Gastroesophageal sphincter (tissue), 4 donors: ENCODE data around the gene SLC9A5. TPM values are rescaled to one million over a fixed set of nuclear protein-coding genes. Genes with fewer than 3 reads are reported as not detected.
A peak's percentile ranks its signal among the peaks of the same experiment; 100 is the strongest.

Experiments
- ATAC-seq: fragments of 150-250 bp; one replicate; pipeline ENCODE4 v1.9.1; 2016; ENCODE audit warnings: mild to moderate bottlenecking, moderate library complexity
- H3K27ac ChIP-seq, 4 donors: fragments of 200-600 bp; sonication (generic) in 3 of 4; 1 replicate in 3 of 4; 2 replicates in 1 of 4; pipeline ENCODE4 v1.5.1; 2016 to 2019
- H3K27me3 ChIP-seq: fragments of 200-600 bp; sonication (generic); one replicate; pipeline ENCODE4 v1.5.1; 2019
- H3K36me3 ChIP-seq, 2 donors: fragments of 200-600 bp; sonication (generic); one replicate each; pipeline ENCODE4 v1.5.1; 2019; ENCODE audit warnings: control low read depth in 1 of 2
- H3K4me1 ChIP-seq, 3 donors: fragments of 200-600 bp; sonication (generic); 1 replicate in 2 of 3; 2 replicates in 1 of 3; pipeline ENCODE4 v1.5.1; 2016 to 2019; ENCODE audit warnings: control low read depth in 2 of 3
- H3K4me3 ChIP-seq, 2 donors: fragments of 200-600 bp; sonication (generic); one replicate each; pipeline ENCODE4 v1.5.1; 2019; ENCODE audit warnings: mild to moderate bottlenecking in 1 of 2, moderate library complexity in 1 of 2
- H3K9me3 ChIP-seq, 3 donors: fragments of 200-600 bp; sonication (generic); one replicate each; pipeline ENCODE4 v1.5.1; 2017 to 2019; ENCODE audit warnings: control low read depth in 2 of 3
- CTCF ChIP-seq, 4 experiments: fragments of 200-600 bp in 2 of 4; fragments of 450-650 bp in 2 of 4; sonication (generic) in 1 of 4; IDR thresholded peaks; one replicate each; pipeline ENCODE4 v1.5.1; 2017 to 2019; ENCODE audit warnings: antibody characterized with exemption in 4 of 4, mild to moderate bottlenecking in 2 of 4, moderate library complexity in 2 of 4
- EP300 ChIP-seq: sonication (generic); formaldehyde crosslinking; IDR thresholded peaks from one replicate; pipeline ENCODE4 v1.6.1; 2017; ENCODE audit warnings: antibody characterized with exemption, mild to moderate bottlenecking
- POLR2A ChIP-seq, 2 donors: fragments of 450-650 bp; IDR thresholded peaks; one replicate each; pipeline ENCODE4 v1.6.1; 2017; ENCODE audit warnings: antibody characterized with exemption in 2 of 2, mild to moderate bottlenecking in 2 of 2, moderate library complexity in 1 of 2
- POLR2AphosphoS5 ChIP-seq: sonication (generic); formaldehyde crosslinking; IDR thresholded peaks from one replicate; pipeline ENCODE4 v1.6.1; 2017; ENCODE audit warnings: antibody characterized with exemption
- WGBS, 2 donors: methylation state at CpG; one replicate each; pipeline ENCODE4 v1.1.5; 2018; ENCODE audit warnings: low coverage in 1 of 2; 5-methylcytosine and 5-hydroxymethylcytosine counted together
- total RNA-seq, 4 donors: library from RNA; depleted of rRNA; stranded (reverse); fragments of >200 nt; gene quantifications; one replicate each; pipeline ENCODE4 v1.1.0, GENCODE V29; 2016

The SLC9A5 gene
- total RNA-seq, 4 donors from 2014 or later = 0.13 to 0.93 (median 0.21) TPM

- no peaks in the 10 kb centered on the region for H3K36me3 ChIP-seq
- H3K4me1 ChIP-seq = peaks cover 0 to 67% (median 38%) of the 10 kb centered on the region in 3 donors
- peak; percentile 89 for ATAC-seq
- peak; percentile 72 to 78 for TF ChIP-seq POLR2A (IDR thresholded peaks at IDR 0.05)
- no peak for TF ChIP-seq EP300
- TF ChIP-seq POLR2AphosphoS5 = peak; percentile 57
- peak in 2 of 4 experiments; percentile 15 to 25 for TF ChIP-seq CTCF (IDR thresholded peaks at IDR 0.05)
- H3K27ac ChIP-seq = peak within 1 kb of the TSS; percentile 3 to 87 (median 84)
- peak within 1 kb of the TSS; percentile 54 to 80 for H3K4me3 ChIP-seq
- peaks cover 39% of the 10 kb centered on the region for H3K27me3 ChIP-seq
- H3K9me3 ChIP-seq = no peaks in the 10 kb centered on the region
- 0% methylated on average over 1 to 3 of the region's 60 CpGs for WGBS, 2 donors
These were observed 1.3 kb upstream of the SLC9A5 start, which contains the start of gene FHOD1 for GRCh38 chr16:67247192-67248072. FHOD1 (minus strand) TSS chr16:67247481; CDS start chr16:67247410, 71 bp downstream.

- peak overlapping the region; percentile 31 to 80 for H3K4me3 ChIP-seq
- no peak for TF ChIP-seq POLR2A (IDR thresholded peaks at IDR 0.05)
- H3K27ac ChIP-seq = peak overlapping the region in 3 of 4 donors; percentile 83 to 87 (median 86)
- no peaks in the 10 kb centered on the region for H3K36me3 ChIP-seq
- H3K4me1 ChIP-seq = peaks cover 0 to 62% (median 38%) of the 10 kb centered on the region in 3 donors
- no peaks in the 10 kb centered on the region for H3K9me3 ChIP-seq
- peaks cover 45% of the 10 kb centered on the region for H3K27me3 ChIP-seq
- no peak for ATAC-seq
- 0 to 5% methylated on average over 3 to 7 of the region's 7 CpGs for WGBS, 2 donors
These were observed 742 bp upstream of the SLC9A5 start for GRCh38 chr16:67248073-67248400.

GRCh38 chr16:67249178-67250044 lies 632 bp downstream of the SLC9A5 start:
- Histone ChIP-seq H3K36me3 (no peaks in the 10 kb centered on the region), H3K4me1 (peaks cover 0 to 48% (median 31%) of the 10 kb centered on the region in 3 donors), H3K4me3 (peak overlapping the region; percentile 31 to 80), H3K27me3 (peaks cover 50% of the 10 kb centered on the region), H3K9me3 (no peaks in the 10 kb centered on the region), H3K27ac (no peak overlapping the region)
- ATAC-seq = no peak
- 34 to 41% methylated on average over 3 to 10 of the region's 22 CpGs for WGBS, 2 donors
- TF ChIP-seq EP300 (no peak), POLR2AphosphoS5 (no peak), CTCF (IDR thresholded peaks at IDR 0.05) (no peak), POLR2A (IDR thresholded peaks at IDR 0.05) (no peak)

- 42% methylated on average over 4 of the region's 4 CpGs; no CpG with 5 or more reads in 1 of the 2 donors for WGBS, 2 donors
These were observed 1.2 kb downstream of the SLC9A5 start for GRCh38 chr16:67250045-67250327.

More at GRCh38 chr16:67250045-67250327, 1.2 kb downstream of the SLC9A5 start:
- H3K4me3 ChIP-seq = no peak overlapping the region
- TF ChIP-seq POLR2AphosphoS5 = no peak
- no peak for TF ChIP-seq EP300
- no peak for TF ChIP-seq CTCF (IDR thresholded peaks at IDR 0.05)
- TF ChIP-seq POLR2A (IDR thresholded peaks at IDR 0.05) = no peak
- no peaks in the 10 kb centered on the region for H3K9me3 ChIP-seq
- ATAC-seq = no peak
- no peak overlapping the region for H3K27ac ChIP-seq
- peaks cover 56% of the 10 kb centered on the region for H3K27me3 ChIP-seq
- H3K4me1 ChIP-seq = peaks cover 0 to 43% (median 25%) of the 10 kb centered on the region in 3 donors
- no peaks in the 10 kb centered on the region for H3K36me3 ChIP-seq
